SJCRH30 (cell line): Measurements from ENCODE around the gene SRPK3. TPM values are rescaled to one million over a fixed set of nuclear protein-coding genes. Genes with fewer than 3 reads are reported as not detected.

ENCODE experiments used
- DNase-seq, 2 experiments: peaks; one replicate each; pipeline ENCODE4 v3.0.0-alpha.2; 2015 to 2020
- H3K27ac ChIP-seq: fragments of 250-450 bp; sonication (Bioruptor Pico); 2 replicates; pipeline ENCODE4 v1.5.1; 2020; ENCODE audit warnings: mild to moderate bottlenecking, moderate library complexity
- H3K27me3 ChIP-seq: fragments of 250-450 bp; sonication (Bioruptor Pico); 2 replicates; pipeline ENCODE4 v1.5.1; 2020; ENCODE audit warnings: mild to moderate bottlenecking, moderate library complexity
- H3K36me3 ChIP-seq: fragments of 250-450 bp; sonication (Bioruptor Pico); 2 replicates; pipeline ENCODE4 v1.5.1; 2020; ENCODE audit warnings: mild to moderate bottlenecking, moderate library complexity
- H3K4me1 ChIP-seq: fragments of 250-450 bp; sonication (Bioruptor Pico); 2 replicates; pipeline ENCODE4 v1.5.1; 2020; ENCODE audit warnings: mild to moderate bottlenecking, moderate library complexity
- H3K4me3 ChIP-seq: fragments of 250-450 bp; sonication (Bioruptor Pico); 2 replicates; pipeline ENCODE4 v1.5.1; 2020; ENCODE audit warnings: mild to moderate bottlenecking, moderate library complexity
- H3K9me3 ChIP-seq: fragments of 250-450 bp; sonication (Bioruptor Pico); replicated peaks from 2 replicates; pipeline ENCODE4 v1.5.1; 2020; ENCODE audit warnings: mild to moderate bottlenecking, moderate library complexity
- total RNA-seq: library from RNA; depleted of rRNA; stranded (reverse); fragments of >200 nt; shearing (Covaris generic); gene quantifications from 2 replicates; pipeline ENCODE4 v1.2.3, GENCODE V29; 2014

Gene SRPK3
- total RNA-seq, 1 experiment from 2014 or later: 33.6 TPM

DNA sequence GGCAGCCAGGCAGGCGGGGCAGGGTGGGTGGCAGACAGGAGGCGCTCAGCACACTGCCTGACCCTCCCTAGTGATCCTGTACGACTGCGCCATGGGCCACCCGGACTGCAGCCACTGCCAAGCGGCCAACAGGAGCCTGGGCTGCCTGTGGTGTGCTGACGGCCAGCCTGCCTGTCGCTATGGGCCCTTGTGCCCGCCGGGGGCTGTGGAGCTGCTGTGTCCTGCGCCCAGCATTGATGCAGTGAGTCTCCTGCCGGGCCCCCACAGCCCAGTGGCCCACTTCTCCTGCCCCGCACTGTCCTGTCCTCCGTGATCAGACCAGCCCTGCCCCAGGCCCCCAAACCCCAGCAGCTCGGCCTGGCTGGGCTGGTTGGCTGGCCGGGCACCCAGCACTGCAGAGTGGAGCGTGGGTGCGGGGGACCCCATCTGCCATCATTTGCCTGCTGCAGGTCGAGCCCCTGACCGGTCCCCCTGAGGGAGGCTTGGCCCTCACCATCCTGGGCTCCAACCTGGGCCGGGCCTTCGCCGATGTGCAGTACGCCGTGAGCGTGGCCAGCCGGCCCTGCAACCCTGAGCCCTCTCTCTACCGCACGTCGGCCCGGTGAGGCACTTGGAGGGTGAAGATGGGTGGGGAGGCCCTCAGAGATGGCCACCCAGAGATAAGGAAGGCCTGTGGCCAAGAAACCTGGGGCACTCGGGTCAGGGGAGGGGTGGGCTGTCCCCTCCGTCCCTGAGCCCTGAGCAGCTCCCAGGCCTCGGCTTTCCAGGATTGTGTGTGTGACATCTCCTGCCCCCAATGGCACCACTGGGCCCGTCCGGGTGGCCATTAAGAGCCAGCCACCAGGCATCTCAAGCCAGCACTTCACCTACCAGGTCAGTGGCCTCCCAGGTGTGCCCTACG is 9.2 kb upstream of the SRPK3 start:
- H3K36me3 ChIP-seq: no peaks in the 10 kb centered on the region
- DNase-seq: no peak
- H3K27me3 ChIP-seq: no peaks in the 10 kb centered on the region
- no peak overlapping the region for H3K27ac ChIP-seq
- H3K9me3 ChIP-seq: no peaks in the 10 kb centered on the region
- H3K4me1 ChIP-seq: 0 out of 2 replicates have a peak, but pooled peaks cover under 1% of the 10 kb centered on the region
- no peak overlapping the region for H3K4me3 ChIP-seq

- H3K4me1 ChIP-seq: no peaks in the 10 kb centered on the region
- no peak overlapping the region for H3K4me3 ChIP-seq
- no peaks in the 10 kb centered on the region for H3K9me3 ChIP-seq
- no peak overlapping the region for H3K27ac ChIP-seq
- no peaks in the 10 kb centered on the region for H3K36me3 ChIP-seq
- no peaks in the 10 kb centered on the region for H3K27me3 ChIP-seq
- DNase-seq: no peak
These were observed 8.3 kb upstream of the SRPK3 start for GRCh38 chrX:153772316-153773217.

GRCh38 chrX:153773218-153773611 is 7.6 kb upstream of the SRPK3 start:
- Histone ChIP-seq H3K27me3 (no peaks in the 10 kb centered on the region), H3K4me3 (no peak overlapping the region), H3K36me3 (no peaks in the 10 kb centered on the region), H3K27ac (no peak overlapping the region), H3K9me3 (no peaks in the 10 kb centered on the region), H3K4me1 (no peaks in the 10 kb centered on the region)
- no peak for DNase-seq

DNA sequence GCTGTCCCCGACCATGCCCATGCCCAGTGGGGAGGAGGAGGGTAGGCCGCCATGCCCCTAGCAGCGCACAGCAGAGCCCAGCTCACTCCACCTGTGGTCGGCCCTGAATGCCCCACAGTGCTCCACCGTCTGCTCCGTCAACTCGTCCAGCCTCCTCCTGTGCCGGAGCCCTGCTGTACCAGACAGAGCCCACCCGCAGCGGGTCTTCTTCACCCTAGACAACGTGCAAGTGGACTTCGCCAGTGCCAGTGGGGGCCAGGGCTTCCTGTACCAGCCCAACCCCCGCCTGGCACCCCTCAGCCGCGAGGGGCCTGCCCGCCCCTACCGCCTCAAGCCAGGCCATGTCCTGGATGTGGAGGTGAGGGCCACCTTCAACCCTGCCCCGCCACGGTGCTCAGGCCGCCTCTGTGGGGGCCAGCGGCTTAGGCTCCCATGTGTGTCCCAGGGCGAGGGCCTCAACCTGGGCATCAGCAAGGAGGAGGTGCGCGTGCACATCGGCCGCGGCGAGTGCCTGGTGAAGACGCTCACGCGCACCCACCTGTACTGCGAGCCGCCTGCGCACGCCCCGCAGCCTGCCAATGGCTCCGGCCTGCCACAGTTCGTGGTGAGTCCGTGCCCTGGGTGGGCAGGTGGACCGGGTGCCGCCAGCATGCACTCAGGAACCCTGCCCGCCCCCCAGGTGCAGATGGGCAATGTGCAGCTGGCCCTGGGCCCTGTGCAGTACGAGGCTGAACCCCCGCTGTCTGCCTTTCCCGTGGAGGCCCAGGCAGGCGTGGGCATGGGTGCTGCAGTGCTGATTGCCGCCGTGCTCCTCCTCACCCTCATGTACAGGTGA is 6.9 kb upstream of the SRPK3 start:
- H3K9me3 ChIP-seq: no peaks in the 10 kb centered on the region
- H3K4me3 ChIP-seq: no peak overlapping the region
- no peaks in the 10 kb centered on the region for H3K27me3 ChIP-seq
- no peak for DNase-seq
- no peaks in the 10 kb centered on the region for H3K4me1 ChIP-seq
- no peak overlapping the region for H3K27ac ChIP-seq
- no peaks in the 10 kb centered on the region for H3K36me3 ChIP-seq

DNA sequence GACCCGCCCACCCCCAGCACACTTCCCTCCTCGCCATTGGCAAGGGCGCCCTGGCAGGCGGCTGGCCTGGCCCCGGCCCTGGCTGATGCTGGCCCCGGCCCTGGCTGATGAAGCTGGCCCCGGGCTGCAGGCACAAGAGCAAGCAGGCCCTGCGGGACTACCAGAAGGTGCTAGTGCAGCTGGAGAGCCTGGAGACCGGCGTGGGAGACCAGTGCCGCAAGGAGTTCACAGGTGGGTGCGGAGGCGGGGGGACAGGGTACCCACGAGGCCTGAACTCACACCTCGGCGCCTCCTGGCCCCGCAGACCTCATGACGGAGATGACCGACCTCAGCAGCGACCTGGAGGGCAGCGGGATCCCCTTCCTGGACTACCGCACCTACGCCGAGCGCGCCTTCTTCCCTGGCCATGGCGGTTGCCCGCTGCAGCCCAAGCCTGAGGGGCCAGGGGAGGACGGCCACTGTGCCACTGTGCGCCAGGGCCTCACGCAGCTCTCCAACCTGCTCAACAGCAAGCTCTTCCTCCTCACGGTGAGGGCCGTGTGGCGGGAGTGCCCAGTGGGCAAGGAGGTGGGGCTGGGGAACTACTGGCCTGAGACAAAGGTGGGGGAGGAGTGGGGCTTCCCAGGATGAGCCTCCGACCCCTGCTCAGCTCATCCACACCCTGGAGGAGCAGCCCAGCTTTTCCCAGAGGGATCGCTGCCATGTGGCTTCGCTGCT is 6.1 kb upstream of the SRPK3 start:
- Histone ChIP-seq H3K9me3 (no peaks in the 10 kb centered on the region), H3K4me1 (no peaks in the 10 kb centered on the region), H3K4me3 (no peak overlapping the region), H3K27ac (no peak overlapping the region), H3K27me3 (no peaks in the 10 kb centered on the region), H3K36me3 (no peaks in the 10 kb centered on the region)
- DNase-seq: no peak

GRCh38 chrX:153775293-153776119 is 5.3 kb upstream of the SRPK3 start:
- Histone ChIP-seq H3K27ac (no peak overlapping the region), H3K4me3 (no peak overlapping the region), H3K4me1 (peaks cover 5% of the 10 kb centered on the region; the same call in 1 of the 2 replicates), H3K9me3 (no peaks in the 10 kb centered on the region), H3K27me3 (no peaks in the 10 kb centered on the region), H3K36me3 (no peaks in the 10 kb centered on the region)
- DNase-seq: no peak

DNA sequence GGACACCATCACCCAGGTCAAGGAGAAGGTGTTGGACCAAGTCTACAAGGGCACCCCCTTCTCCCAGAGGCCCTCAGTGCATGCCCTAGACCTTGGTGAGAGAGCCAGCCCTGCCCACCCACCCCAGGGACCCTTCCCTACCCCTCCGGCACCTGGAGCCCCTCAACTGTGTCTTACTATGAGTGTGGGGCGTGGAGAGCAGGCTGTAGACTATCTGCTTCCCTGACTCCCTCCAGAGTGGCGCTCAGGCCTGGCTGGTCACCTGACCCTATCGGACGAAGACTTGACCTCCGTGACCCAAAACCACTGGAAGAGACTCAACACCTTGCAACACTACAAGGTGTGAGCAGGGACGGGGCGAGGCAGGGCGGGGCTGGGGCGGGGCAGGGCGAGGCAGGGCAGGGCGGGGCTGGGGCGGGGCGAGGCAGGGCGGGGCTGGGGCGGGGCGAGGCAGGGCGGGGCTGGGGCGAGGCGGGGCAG is 4.7 kb upstream of the SRPK3 start:
- Histone ChIP-seq H3K27me3 (no peaks in the 10 kb centered on the region), H3K27ac (no peak overlapping the region), H3K4me1 (peaks cover 6% of the 10 kb centered on the region; the same call in 1 of the 2 replicates), H3K36me3 (no peaks in the 10 kb centered on the region), H3K9me3 (no peaks in the 10 kb centered on the region), H3K4me3 (no peak overlapping the region)
- DNase-seq: no peak

DNA sequence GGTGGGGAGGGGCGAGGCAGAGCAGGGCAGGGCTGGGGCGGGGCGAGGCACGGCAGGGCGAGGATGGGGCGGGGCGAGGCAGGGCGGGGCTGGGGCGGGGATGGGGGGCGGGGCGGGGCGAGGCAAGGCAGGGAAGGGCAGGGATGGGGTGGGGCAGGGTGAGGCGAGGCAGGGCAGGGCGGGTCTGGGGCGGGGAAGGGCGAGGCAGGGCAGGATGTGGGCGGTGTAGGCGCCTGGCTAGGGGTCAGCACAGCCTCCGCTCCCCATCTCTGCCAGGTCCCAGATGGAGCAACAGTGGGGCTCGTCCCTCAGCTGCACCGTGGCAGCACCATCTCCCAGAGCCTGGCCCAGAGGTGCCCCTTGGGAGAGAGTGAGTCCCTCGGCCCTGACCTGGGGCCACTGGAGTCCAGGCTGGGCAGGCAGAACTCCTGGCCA is 4.2 kb upstream of the SRPK3 start:
- no peak for DNase-seq
- H3K4me3 ChIP-seq: no peak overlapping the region

GRCh38 chrX:153777261-153778090 is 3.4 kb upstream of the SRPK3 start:
- H3K4me1 ChIP-seq: peaks cover 10% of the 10 kb centered on the region; the same call in 1 of the 2 replicates
- no peak overlapping the region for H3K4me3 ChIP-seq
- H3K27ac ChIP-seq: no peak overlapping the region
- no peak for DNase-seq
- no peaks in the 10 kb centered on the region for H3K27me3 ChIP-seq
- no peaks in the 10 kb centered on the region for H3K36me3 ChIP-seq
- H3K9me3 ChIP-seq: no peaks in the 10 kb centered on the region

More for the DNA sequence above, 4.2 kb upstream of the SRPK3 start:
- Histone ChIP-seq H3K4me1 (peaks cover 6% of the 10 kb centered on the region; the same call in 1 of the 2 replicates), H3K9me3 (no peaks in the 10 kb centered on the region), H3K36me3 (no peaks in the 10 kb centered on the region), H3K27ac (no peak overlapping the region), H3K27me3 (no peaks in the 10 kb centered on the region)

- Histone ChIP-seq H3K9me3 (no peaks in the 10 kb centered on the region), H3K27ac (no peak overlapping the region), H3K4me3 (no peak overlapping the region), H3K27me3 (no peaks in the 10 kb centered on the region), H3K4me1 (peaks cover 10% of the 10 kb centered on the region; the same call in 1 of the 2 replicates), H3K36me3 (no peaks in the 10 kb centered on the region)
- DNase-seq: no peak
These were observed 2.7 kb upstream of the SRPK3 start for GRCh38 chrX:153778181-153778580.

- Histone ChIP-seq H3K36me3 (no peaks in the 10 kb centered on the region), H3K27me3 (no peaks in the 10 kb centered on the region), H3K27ac (no peak overlapping the region), H3K9me3 (no peaks in the 10 kb centered on the region), H3K4me1 (peaks cover 10% of the 10 kb centered on the region; the same call in 1 of the 2 replicates), H3K4me3 (no peak overlapping the region)
- no peak for DNase-seq
These were observed 2.1 kb upstream of the SRPK3 start for GRCh38 chrX:153778684-153779101.
